Gastrocnemius medialis (tissue), 4 donors: ENCODE data around the gene INO80B. TPM values are rescaled to one million over a fixed set of nuclear protein-coding genes. Genes with fewer than 3 reads are reported as not detected.

ENCODE experiments used
- ATAC-seq, 2 donors: fragments of 150-250 bp; one replicate each; pipeline ENCODE4 v1.9.1; 2016
- DNase-seq, 2 donors: peaks; one replicate each; pipeline ENCODE4 v3.0.0-alpha.2; 2019
- H3K27ac ChIP-seq, 4 donors: fragments of 200-600 bp; sonication (generic); 1 replicate in 1 of 4; 2 replicates in 3 of 4; pipeline ENCODE4 v1.5.1; 2016 to 2018; ENCODE audit warnings: mild to moderate bottlenecking in 2 of 4, moderate library complexity in 1 of 4
- H3K27me3 ChIP-seq, 3 donors: fragments of 200-600 bp; sonication (generic) in 2 of 3; 1 replicate in 1 of 3; 2 replicates in 2 of 3; pipeline versions ENCODE4 v1.5.1 to v1.6.0; 2016 to 2019; ENCODE audit warnings: mild to moderate bottlenecking in 1 of 3, moderate library complexity in 1 of 3
- H3K36me3 ChIP-seq, 2 donors: fragments of 200-600 bp; sonication (generic) in 1 of 2; one replicate each; pipeline ENCODE4 v1.5.1; 2017 to 2018
- H3K4me1 ChIP-seq, 2 donors: fragments of 200-600 bp; sonication (generic) in 1 of 2; one replicate each; pipeline ENCODE4 v1.5.1; 2016 to 2017; ENCODE audit warnings: mild to moderate bottlenecking in 2 of 2
- H3K4me3 ChIP-seq, 4 donors: fragments of 200-600 bp; sonication (generic) in 3 of 4; 1 replicate in 1 of 4; 2 replicates in 3 of 4; pipeline ENCODE4 v1.5.1; 2016 to 2019; ENCODE audit warnings: mild to moderate bottlenecking in 2 of 4
- H3K9me3 ChIP-seq, 3 donors: fragments of 200-600 bp; sonication (generic) in 2 of 3; 1 replicate in 1 of 3; 2 replicates in 2 of 3; pipeline ENCODE4 v1.5.1; 2016 to 2019
- CTCF ChIP-seq, 5 experiments: fragments of 450-650 bp in 3 of 5; fragments of 200-600 bp in 2 of 5; sonication (generic) in 2 of 5; IDR thresholded peaks in 4 of 5; conservative IDR thresholded peaks in 1 of 5; 1 replicate in 4 of 5; 2 replicates in 1 of 5; pipeline ENCODE4 v1.5.1; 2016 to 2019; ENCODE audit warnings: antibody characterized with exemption in 5 of 5, mild to moderate bottlenecking in 3 of 5, moderate library complexity in 3 of 5
- POLR2A ChIP-seq, 2 donors: fragments of 450-650 bp; IDR thresholded peaks; one replicate each; pipeline ENCODE4 v1.6.1; 2017; ENCODE audit warnings: antibody characterized with exemption in 2 of 2, mild to moderate bottlenecking in 2 of 2, moderate library complexity in 2 of 2
- in situ Hi-C, 4 donors: fragments of 200-750 bp; cut with MboI; loops; one replicate each; pipeline versions ENCODE4 v1.15.0 to v1.8.0; 2017; ENCODE audit warnings: low sequenced_read_pairs in 4 of 4
- intact Hi-C: fragments of 100-400 bp; cut with DNase I; formaldehyde crosslinking; loops from one replicate; pipeline ENCODE4 v1.15.1; 2023; ENCODE audit warnings: low total_unique reads
- total RNA-seq, 4 donors: library from RNA; depleted of rRNA; stranded (reverse); fragments of >200 nt; gene quantifications; one replicate each; pipeline versions ENCODE4 v1.1.0 to v1.2.3, GENCODE V29; 2016

Gene INO80B
- total RNA-seq, 4 donors from 2014 or later: 14.5 to 51.9 (median 41.1) TPM

DNA sequence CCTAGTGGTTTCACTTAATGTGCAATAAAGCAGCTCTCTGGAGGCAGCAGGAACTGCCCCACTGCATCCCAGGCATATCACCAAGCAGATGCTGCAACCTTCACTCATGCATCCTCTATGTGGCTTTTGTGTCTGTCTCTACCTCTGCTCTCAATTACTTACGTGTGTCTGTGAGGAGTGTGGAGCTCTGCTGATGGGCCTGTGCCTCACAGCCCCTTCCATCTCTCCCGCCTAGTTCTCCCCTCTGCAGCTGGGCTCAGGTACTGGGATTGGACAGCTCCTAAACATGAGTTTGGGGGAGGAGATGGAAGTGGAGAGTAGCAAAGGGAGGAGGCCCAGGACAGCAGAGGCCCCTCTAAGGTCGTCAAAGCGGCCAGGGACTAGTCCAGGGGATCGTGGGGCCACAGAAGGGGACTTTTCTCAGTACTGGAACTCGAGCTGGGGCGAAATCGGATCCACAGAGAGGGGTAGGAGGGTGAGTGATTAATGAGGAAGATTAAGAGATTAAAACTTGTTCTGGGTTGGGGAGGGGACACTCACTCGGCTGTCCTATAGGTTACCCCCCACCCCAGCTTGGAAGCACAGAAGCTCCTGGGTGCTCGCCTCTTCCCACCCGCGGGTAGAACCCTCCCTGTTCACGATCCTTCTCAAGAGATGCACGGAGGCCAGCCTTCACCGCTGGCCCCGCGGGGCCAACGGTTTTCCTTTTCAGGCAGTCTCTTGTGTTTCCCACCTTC is 46.6 kb downstream of the INO80B start:
- intact Hi-C loops (no loop called here), in situ Hi-C loops (no loop called here)
- Histone ChIP-seq H3K27ac (no peak overlapping the region), H3K9me3 (no peaks in the 10 kb centered on the region), H3K36me3 (peaks cover 0 to 18% of the 10 kb centered on the region in 2 donors), H3K27me3 (peaks cover 44 to 78% (median 57%) of the 10 kb centered on the region in 3 donors), H3K4me3 (no peak overlapping the region), H3K4me1 (peaks cover 36 to 51% of the 10 kb centered on the region in 2 donors)
- DNase-seq (no peak), ATAC-seq (no peak)
- TF ChIP-seq CTCF (IDR thresholded peaks at IDR 0.05 in 4 of 5, conservative IDR thresholded peaks at IDR 0.05 in 1 of 5) (no peak), POLR2A (IDR thresholded peaks at IDR 0.05) (no peak)

GRCh38 chr2:74502147-74502719 is 47.3 kb downstream of the INO80B start:
- DNase-seq: no peak
- H3K27ac ChIP-seq: peak overlapping the region in 3 of 4 donors; percentile 79 to 86 (median 79)
- peaks cover 44 to 74% (median 52%) of the 10 kb centered on the region in 3 donors for H3K27me3 ChIP-seq
- in situ Hi-C loops (no loop called here), intact Hi-C loops (no loop called here)
- peaks cover 0 to 18% of the 10 kb centered on the region in 2 donors for H3K36me3 ChIP-seq
- ATAC-seq: no peak
- H3K4me1 ChIP-seq: peaks cover 40 to 58% of the 10 kb centered on the region in 2 donors
- TF ChIP-seq POLR2A (IDR thresholded peaks at IDR 0.05): no peak
- TF ChIP-seq CTCF (IDR thresholded peaks at IDR 0.05 in 4 of 5, conservative IDR thresholded peaks at IDR 0.05 in 1 of 5): no peak
- H3K4me3 ChIP-seq: peak overlapping the region; percentile 56 to 65 (median 60)
- no peaks in the 10 kb centered on the region for H3K9me3 ChIP-seq

- no peaks in the 10 kb centered on the region for H3K9me3 ChIP-seq
- intact Hi-C loops: no loop called here
- H3K27me3 ChIP-seq: peaks cover 38 to 68% (median 46%) of the 10 kb centered on the region in 3 donors
- ATAC-seq (no peak), DNase-seq (peak; percentile 71 to 75)
- H3K27ac ChIP-seq: peak overlapping the region; percentile 72 to 86 (median 79)
- peaks cover 0 to 18% of the 10 kb centered on the region in 2 donors for H3K36me3 ChIP-seq
- H3K4me3 ChIP-seq: peak overlapping the region; percentile 56 to 65 (median 60)
- in situ Hi-C loops: no loop called here
- TF ChIP-seq POLR2A (IDR thresholded peaks at IDR 0.05) (peak; percentile 33 to 62), CTCF (IDR thresholded peaks at IDR 0.05 in 4 of 5, conservative IDR thresholded peaks at IDR 0.05 in 1 of 5) (peak in 2 of 5 experiments; percentile 7 to 20)
- peaks cover 36 to 54% of the 10 kb centered on the region in 2 donors for H3K4me1 ChIP-seq
These were observed 48.0 kb downstream of the INO80B start for GRCh38 chr2:74502720-74503505.

- intact Hi-C loops: no loop called here
- Histone ChIP-seq H3K27ac (peak overlapping the region; percentile 72 to 86 (median 79)), H3K27me3 (peaks cover 35 to 59% (median 37%) of the 10 kb centered on the region in 3 donors), H3K36me3 (peaks cover 0 to 18% of the 10 kb centered on the region in 2 donors), H3K4me1 (peaks cover 33 to 50% of the 10 kb centered on the region in 2 donors), H3K4me3 (peak overlapping the region; percentile 56 to 65 (median 60)), H3K9me3 (no peaks in the 10 kb centered on the region)
- ATAC-seq (no peak), DNase-seq (no peak)
- no peak for TF ChIP-seq CTCF (IDR thresholded peaks at IDR 0.05 in 4 of 5, conservative IDR thresholded peaks at IDR 0.05 in 1 of 5)
- peak in 1 of 2 donors; percentile 30 for TF ChIP-seq POLR2A (IDR thresholded peaks at IDR 0.05)
- in situ Hi-C loops: no loop called here
These were observed 48.9 kb downstream of the INO80B start for GRCh38 chr2:74503506-74504475.
